Measurements from ENCODE around the gene GRAMD2A.

GRCh38 chr15:72160696-72161245, 36.8 kb downstream of the GRAMD2A start:
- TF ChIP-seq CTCF (IDR thresholded peaks at IDR 0.05) (no peak), POLR2AphosphoS5 (IDR thresholded peaks at IDR 0.05) (no peak), POLR2A (IDR thresholded peaks at IDR 0.05) (no peak), EP300 (IDR thresholded peaks at IDR 0.05; ENCODE audit: low read depth) (no peak)

Measured in transverse colon (tissue), 4 donors.